ENCODE results near the gene TIMM10.

DNA sequence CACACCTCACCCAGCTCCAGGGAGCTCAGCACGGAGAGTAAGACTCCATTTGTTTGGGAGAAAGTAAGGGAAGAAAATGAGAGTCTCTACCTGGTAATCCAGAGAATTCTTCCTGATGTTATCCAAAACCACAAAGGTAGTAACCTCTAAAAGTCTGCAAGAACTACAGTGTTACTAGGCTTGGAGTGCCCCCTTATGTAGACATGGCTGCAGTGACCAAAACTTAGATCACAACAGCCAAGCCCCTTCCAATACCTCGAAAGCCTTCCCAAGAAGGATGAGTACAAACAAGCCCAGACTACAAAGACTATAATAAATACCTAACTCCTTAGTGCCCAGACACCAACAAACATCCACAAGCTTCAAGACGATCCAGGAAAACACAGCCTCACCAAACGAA lies 32.0 kb upstream of the TIMM10 start:
- TF ChIP-seq, protein P1, sequence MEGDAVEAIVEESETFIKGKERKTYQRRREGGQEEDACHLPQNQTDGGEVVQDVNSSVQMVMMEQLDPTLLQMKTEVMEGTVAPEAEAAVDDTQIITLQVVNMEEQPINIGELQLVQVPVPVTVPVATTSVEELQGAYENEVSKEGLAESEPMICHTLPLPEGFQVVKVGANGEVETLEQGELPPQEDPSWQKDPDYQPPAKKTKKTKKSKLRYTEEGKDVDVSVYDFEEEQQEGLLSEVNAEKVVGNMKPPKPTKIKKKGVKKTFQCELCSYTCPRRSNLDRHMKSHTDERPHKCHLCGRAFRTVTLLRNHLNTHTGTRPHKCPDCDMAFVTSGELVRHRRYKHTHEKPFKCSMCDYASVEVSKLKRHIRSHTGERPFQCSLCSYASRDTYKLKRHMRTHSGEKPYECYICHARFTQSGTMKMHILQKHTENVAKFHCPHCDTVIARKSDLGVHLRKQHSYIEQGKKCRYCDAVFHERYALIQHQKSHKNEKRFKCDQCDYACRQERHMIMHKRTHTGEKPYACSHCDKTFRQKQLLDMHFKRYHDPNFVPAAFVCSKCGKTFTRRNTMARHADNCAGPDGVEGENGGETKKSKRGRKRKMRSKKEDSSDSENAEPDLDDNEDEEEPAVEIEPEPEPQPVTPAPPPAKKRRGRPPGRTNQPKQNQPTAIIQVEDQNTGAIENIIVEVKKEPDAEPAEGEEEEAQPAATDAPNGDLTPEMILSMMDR (IDR thresholded peaks at IDR 0.05) = no peak
- TF ChIP-seq POLR2A (IDR thresholded peaks at IDR 0.05) = no peak

Data from right lobe of liver (tissue), 4 donors.